DND-41 (cell line): ENCODE data around the gene POU3F3.

Experiments used
- ATAC-seq: fragments of 200-7000 bp; cut with Tn5 transposase; 3 replicates; pipeline ENCODE4 v1.9.1; 2021; ENCODE audit warnings: low read depth; ENCODE audit not compliant: insufficient read depth
- DNase-seq: peaks from one replicate; pipeline ENCODE4 v3.0.0-alpha.2; 2020
- H2AFZ ChIP-seq: 2 replicates; pipeline ENCODE4 v1.6.0; 2012; ENCODE audit warnings: low read depth, low read length
- H3K27ac ChIP-seq: 2 replicates; pipeline ENCODE4 v1.5.1; 2012; ENCODE audit warnings: low read length, inconsistent platforms
- H3K27me3 ChIP-seq: fragments of 200-600 bp; sonication (generic); 2 replicates; pipeline ENCODE4 v1.6.0; 2012; ENCODE audit warnings: low read length, mild to moderate bottlenecking, inconsistent platforms; ENCODE audit not compliant: insufficient read depth, poor library complexity
- H3K36me3 ChIP-seq: 2 replicates; pipeline ENCODE4 v1.5.1; 2012; ENCODE audit warnings: low read length, inconsistent platforms; ENCODE audit not compliant: insufficient read depth
- H3K4me1 ChIP-seq: 2 replicates; pipeline ENCODE4 v1.5.1; 2012; ENCODE audit warnings: mild to moderate bottlenecking, low read length; ENCODE audit not compliant: insufficient read depth
- H3K4me2 ChIP-seq: 2 replicates; pipeline ENCODE4 v1.6.0; 2012; ENCODE audit warnings: mild to moderate bottlenecking, moderate library complexity, low read length, inconsistent platforms; ENCODE audit not compliant: insufficient read depth
- H3K4me3 ChIP-seq, 2 experiments: fragments of 200-600 bp in 1 of 2; shearing (Covaris generic) in 1 of 2; 2 replicates each; pipeline ENCODE4 v1.5.1; 2012 to 2016; ENCODE audit warnings: inconsistent platforms in 2 of 2, low read length in 2 of 2, mild to moderate bottlenecking in 2 of 2, low read depth in 1 of 2, moderate library complexity in 1 of 2
- H3K79me2 ChIP-seq: 2 replicates; pipeline ENCODE4 v1.6.0; 2012; ENCODE audit warnings: low read length, inconsistent platforms; ENCODE audit not compliant: insufficient read depth
- H3K9ac ChIP-seq: 2 replicates; pipeline ENCODE4 v1.6.0; 2012; ENCODE audit warnings: low read depth, mild to moderate bottlenecking, inconsistent platforms, low read length, moderate library complexity
- H3K9me3 ChIP-seq: 2 replicates; pipeline ENCODE4 v1.5.1; 2012; ENCODE audit warnings: low read length, moderate library complexity, mild to moderate bottlenecking, inconsistent platforms; ENCODE audit not compliant: insufficient read depth, severe bottlenecking
- H4K20me1 ChIP-seq: 2 replicates; pipeline ENCODE4 v1.6.0; 2012; ENCODE audit warnings: low read length; ENCODE audit not compliant: insufficient read depth
- EZH2 ChIP-seq: IDR thresholded peaks from 3 replicates; pipeline ENCODE4 v1.6.1; 2012; ENCODE audit warnings: borderline replicate concordance, low read depth, mild to moderate bottlenecking, moderate library complexity, low read length, inconsistent platforms; ENCODE audit not compliant: severe bottlenecking
- TF ChIP-seq, protein P1 (sequence below): IDR thresholded peaks from 2 replicates; pipeline ENCODE4 v1.5.1; 2012; ENCODE audit warnings: borderline replicate concordance, low read length, moderate library complexity, mild to moderate bottlenecking; ENCODE audit not compliant: poor library complexity, severe bottlenecking; ENCODE audit errors: extremely low read depth

The POU3F3 gene

DNA sequence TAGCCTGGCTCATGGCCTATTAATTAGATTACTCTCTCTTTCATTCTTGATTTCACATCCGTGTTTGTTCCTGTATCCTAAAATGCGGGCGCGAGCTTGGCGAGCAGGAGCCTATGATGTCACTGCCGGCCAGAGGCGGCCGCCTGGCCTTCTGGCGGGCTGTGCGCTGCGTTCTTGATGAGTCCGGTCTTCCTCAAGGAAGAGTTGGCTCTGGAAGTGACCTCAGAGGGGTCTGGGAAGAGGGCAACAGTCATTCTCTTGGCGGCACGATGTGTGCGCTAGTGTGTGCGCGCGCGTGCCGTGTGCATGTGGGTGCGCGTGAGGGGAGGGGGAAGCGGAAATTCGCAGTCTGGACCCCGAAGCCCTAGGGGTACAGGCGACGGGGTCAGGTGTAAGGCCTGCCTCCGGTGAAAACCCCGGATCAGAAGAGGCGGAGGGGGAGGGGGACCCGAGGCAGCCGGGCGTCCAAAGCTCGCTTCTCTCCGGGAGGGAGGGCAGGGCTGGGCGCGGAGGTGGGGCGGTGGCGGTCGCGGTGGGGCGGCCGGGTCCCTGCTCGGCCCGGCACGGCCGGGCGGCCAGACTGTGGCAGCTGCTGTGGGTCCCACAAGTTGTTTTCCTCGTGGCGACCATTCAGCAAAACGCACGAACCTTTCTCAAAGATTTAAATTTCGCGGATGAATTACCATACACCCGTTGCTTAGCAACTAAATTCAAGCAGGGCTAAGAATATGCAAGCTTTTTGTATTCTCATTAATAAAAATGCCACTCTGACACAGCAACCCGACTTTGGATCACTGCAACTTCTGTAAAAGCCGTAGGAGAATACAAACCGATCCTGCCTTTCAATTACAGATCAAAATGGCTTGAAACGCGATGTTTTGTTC is 8.4 kb downstream of the POU3F3 start:
- no peak overlapping the region for H3K4me2 ChIP-seq
- no peaks in the 10 kb centered on the region for H3K36me3 ChIP-seq
- H2AFZ ChIP-seq: no peak overlapping the region
- DNase-seq: no peak
- no peak overlapping the region for H3K9ac ChIP-seq
- no peaks in the 10 kb centered on the region for H3K79me2 ChIP-seq
- TF ChIP-seq EZH2: no peak
- TF ChIP-seq, protein P1, sequence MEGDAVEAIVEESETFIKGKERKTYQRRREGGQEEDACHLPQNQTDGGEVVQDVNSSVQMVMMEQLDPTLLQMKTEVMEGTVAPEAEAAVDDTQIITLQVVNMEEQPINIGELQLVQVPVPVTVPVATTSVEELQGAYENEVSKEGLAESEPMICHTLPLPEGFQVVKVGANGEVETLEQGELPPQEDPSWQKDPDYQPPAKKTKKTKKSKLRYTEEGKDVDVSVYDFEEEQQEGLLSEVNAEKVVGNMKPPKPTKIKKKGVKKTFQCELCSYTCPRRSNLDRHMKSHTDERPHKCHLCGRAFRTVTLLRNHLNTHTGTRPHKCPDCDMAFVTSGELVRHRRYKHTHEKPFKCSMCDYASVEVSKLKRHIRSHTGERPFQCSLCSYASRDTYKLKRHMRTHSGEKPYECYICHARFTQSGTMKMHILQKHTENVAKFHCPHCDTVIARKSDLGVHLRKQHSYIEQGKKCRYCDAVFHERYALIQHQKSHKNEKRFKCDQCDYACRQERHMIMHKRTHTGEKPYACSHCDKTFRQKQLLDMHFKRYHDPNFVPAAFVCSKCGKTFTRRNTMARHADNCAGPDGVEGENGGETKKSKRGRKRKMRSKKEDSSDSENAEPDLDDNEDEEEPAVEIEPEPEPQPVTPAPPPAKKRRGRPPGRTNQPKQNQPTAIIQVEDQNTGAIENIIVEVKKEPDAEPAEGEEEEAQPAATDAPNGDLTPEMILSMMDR: no peak
- no peaks in the 10 kb centered on the region for H3K4me1 ChIP-seq
- H3K27ac ChIP-seq: no peak overlapping the region
- no peak overlapping the region for H3K4me3 ChIP-seq
- H3K9me3 ChIP-seq: no peaks in the 10 kb centered on the region
- H3K27me3 ChIP-seq: no peaks in the 10 kb centered on the region
- no peak for ATAC-seq
- no peaks in the 10 kb centered on the region for H4K20me1 ChIP-seq

DNA sequence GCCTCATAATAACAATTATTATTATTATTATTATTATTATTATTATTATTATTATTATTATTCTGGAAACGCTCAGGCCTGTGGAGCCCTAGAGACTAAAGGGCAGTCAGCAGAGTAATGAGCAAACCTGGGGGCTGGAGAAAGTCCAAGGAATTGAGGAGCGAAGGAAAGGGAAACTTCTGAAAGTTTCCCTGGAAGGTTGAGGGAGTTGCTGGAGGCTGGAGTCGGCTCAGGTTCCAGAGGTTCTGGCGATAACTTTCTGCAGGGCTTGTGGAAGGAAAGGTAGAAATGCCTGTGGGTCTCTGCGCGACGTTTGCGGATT is 9.2 kb downstream of the POU3F3 start:
- TF ChIP-seq, protein P1: no peak
- TF ChIP-seq EZH2: no peak
- Histone ChIP-seq H3K4me3 (no peak overlapping the region), H2AFZ (no peak overlapping the region), H3K27me3 (no peaks in the 10 kb centered on the region), H3K36me3 (no peaks in the 10 kb centered on the region), H3K9ac (no peak overlapping the region), H3K4me2 (no peak overlapping the region), H3K4me1 (no peaks in the 10 kb centered on the region), H4K20me1 (no peaks in the 10 kb centered on the region), H3K9me3 (no peaks in the 10 kb centered on the region), H3K27ac (no peak overlapping the region), H3K79me2 (no peaks in the 10 kb centered on the region)
- DNase-seq: no peak
- ATAC-seq: no peak

DNA sequence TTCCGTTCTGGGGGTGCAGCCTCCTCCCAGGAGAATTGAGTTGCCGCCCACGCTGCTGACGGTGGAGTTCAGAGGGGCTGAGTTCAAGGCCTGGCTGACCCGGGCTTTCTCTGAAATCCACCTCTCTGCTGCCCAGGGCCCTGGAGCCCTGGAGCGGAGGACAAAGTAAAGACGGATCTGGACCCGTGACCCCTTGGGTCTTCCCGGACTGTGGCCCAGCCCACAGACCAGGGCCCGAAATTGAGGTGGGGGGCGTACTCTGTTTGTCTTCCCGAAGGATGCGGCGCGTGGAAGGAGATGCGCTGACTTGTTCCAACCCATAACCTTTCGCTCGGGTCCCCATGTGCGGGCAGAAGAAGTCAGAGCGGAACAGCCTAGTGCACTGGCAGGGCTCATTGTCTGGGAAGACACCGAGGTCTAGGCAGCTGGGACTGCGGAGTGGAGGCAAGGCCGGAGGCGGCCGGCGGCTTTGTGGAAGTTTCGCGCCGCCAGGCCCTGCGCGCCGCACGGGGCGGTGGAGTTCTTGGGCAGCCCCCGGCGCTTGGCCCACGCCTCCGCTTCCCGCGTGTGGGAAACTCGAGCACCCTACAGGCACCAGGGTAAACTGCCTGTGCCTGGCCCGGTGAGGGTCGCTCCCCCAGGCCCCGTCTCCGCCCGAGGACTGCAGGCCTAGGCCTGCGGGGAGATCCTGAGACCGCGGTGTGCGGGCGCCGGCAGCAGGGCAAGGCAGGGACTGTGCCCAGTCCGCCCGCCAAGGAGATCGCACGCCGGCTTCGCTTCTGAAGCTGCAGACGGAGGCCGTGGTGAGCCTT is 9.8 kb downstream of the POU3F3 start:
- Histone ChIP-seq H3K27ac (no peak overlapping the region), H3K79me2 (no peaks in the 10 kb centered on the region), H3K4me1 (no peaks in the 10 kb centered on the region), H3K4me3 (no peak overlapping the region), H2AFZ (no peak overlapping the region), H3K4me2 (no peak overlapping the region), H4K20me1 (no peaks in the 10 kb centered on the region), H3K9me3 (no peaks in the 10 kb centered on the region), H3K36me3 (no peaks in the 10 kb centered on the region), H3K27me3 (no peaks in the 10 kb centered on the region), H3K9ac (no peak overlapping the region)
- no peak for TF ChIP-seq EZH2
- TF ChIP-seq, protein P1: no peak
- no peak for ATAC-seq
- DNase-seq: no peak
